Vagina (tissue), 2 donors: ENCODE measurements around the gene CACNB2. TPM values are rescaled to one million over a fixed set of nuclear protein-coding genes. Genes with fewer than 3 reads are reported as not detected.
"Not testable (repeated sequence)": the region's sequence is repeated elsewhere in the genome, so short reads cannot be mapped to it uniquely, and the experiment has no call there.

Experiments used
- DNase-seq, 2 donors: peaks; one replicate each; pipeline ENCODE4 v3.0.0-alpha.2; 2017; ENCODE audit errors: extremely low spot score in 2 of 2
- H3K27ac ChIP-seq: fragments of 200-600 bp; sonication (generic); one replicate; pipeline ENCODE4 v1.5.1; 2019
- H3K27me3 ChIP-seq: fragments of 200-600 bp; sonication (generic); one replicate; pipeline ENCODE4 v1.5.1; 2019
- H3K36me3 ChIP-seq, 2 donors: fragments of 200-600 bp; sonication (generic); one replicate each; pipeline ENCODE4 v1.5.1; 2017 to 2019
- H3K4me1 ChIP-seq: fragments of 200-600 bp; sonication (generic); one replicate; pipeline ENCODE4 v1.5.1; 2019
- H3K4me3 ChIP-seq, 2 donors: fragments of 200-600 bp; sonication (generic); 1 replicate in 1 of 2; 2 replicates in 1 of 2; pipeline ENCODE4 v1.5.1; 2016 to 2019
- H3K9me3 ChIP-seq: fragments of 200-600 bp; sonication (generic); one replicate; pipeline ENCODE4 v1.5.1; 2019
- POLR2A ChIP-seq, 2 donors: fragments of 450-650 bp; IDR thresholded peaks; one replicate each; pipeline ENCODE4 v1.6.1; 2017; ENCODE audit warnings: antibody characterized with exemption in 2 of 2, mild to moderate bottlenecking in 2 of 2, moderate library complexity in 2 of 2
- POLR2AphosphoS5 ChIP-seq, 2 donors: sonication (generic); formaldehyde crosslinking; IDR thresholded peaks; one replicate each; pipeline ENCODE4 v1.9.0; 2017; ENCODE audit warnings: antibody characterized with exemption in 2 of 2, mild to moderate bottlenecking in 2 of 2, low read depth in 1 of 2; ENCODE audit not compliant: insufficient read depth in 1 of 2
- intact Hi-C: fragments of 100-400 bp; cut with DNase I; formaldehyde crosslinking; loops from one replicate; pipeline ENCODE4 v1.15.1; 2023
- total RNA-seq: library from RNA; depleted of rRNA; stranded (reverse); fragments of >200 nt; gene quantifications from one replicate; pipeline ENCODE4 v1.2.3, GENCODE V29; 2016
- TF ChIP-seq, protein P1 (sequence below), 3 experiments: fragments of 450-650 bp in 2 of 3; fragments of 200-600 bp in 1 of 3; sonication (generic) in 1 of 3; IDR thresholded peaks; one replicate each; pipeline ENCODE4 v1.5.1; 2017 to 2019; ENCODE audit warnings: antibody characterized with exemption in 3 of 3, mild to moderate bottlenecking in 2 of 3, moderate library complexity in 2 of 3

The CACNB2 gene
- total RNA-seq, 1 donor from 2014 or later, result 12.8 TPM

DNA sequence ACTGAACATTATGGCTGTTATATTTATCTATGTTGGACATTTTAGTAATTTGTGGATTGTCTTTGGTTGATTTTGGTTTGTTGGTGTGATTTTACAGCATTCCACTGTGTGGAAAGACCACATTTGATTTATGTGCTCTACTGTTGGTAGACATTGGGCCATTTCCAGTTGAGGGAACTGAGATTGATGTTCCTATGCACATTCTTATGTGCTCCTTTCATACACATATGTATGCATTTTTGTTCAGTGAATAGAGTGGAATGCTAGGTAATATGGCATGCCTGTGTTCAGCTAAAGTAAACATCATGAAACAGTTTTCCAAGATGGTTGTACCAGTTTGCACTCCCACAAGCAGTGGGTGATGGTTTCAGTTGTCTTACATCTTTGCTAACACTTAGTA is 15.1 kb downstream of the CACNB2 start:
- no peaks in the 10 kb centered on the region for H3K9me3 ChIP-seq
- H3K27me3 ChIP-seq, result no peaks in the 10 kb centered on the region
- no peaks in the 10 kb centered on the region for H3K36me3 ChIP-seq
- no peak for TF ChIP-seq POLR2A (IDR thresholded peaks at IDR 0.05)
- TF ChIP-seq POLR2AphosphoS5 (IDR thresholded peaks at IDR 0.05; ENCODE audit: insufficient read depth in 1 of 2, low read depth in 1 of 2), result no peak
- TF ChIP-seq, protein P1, sequence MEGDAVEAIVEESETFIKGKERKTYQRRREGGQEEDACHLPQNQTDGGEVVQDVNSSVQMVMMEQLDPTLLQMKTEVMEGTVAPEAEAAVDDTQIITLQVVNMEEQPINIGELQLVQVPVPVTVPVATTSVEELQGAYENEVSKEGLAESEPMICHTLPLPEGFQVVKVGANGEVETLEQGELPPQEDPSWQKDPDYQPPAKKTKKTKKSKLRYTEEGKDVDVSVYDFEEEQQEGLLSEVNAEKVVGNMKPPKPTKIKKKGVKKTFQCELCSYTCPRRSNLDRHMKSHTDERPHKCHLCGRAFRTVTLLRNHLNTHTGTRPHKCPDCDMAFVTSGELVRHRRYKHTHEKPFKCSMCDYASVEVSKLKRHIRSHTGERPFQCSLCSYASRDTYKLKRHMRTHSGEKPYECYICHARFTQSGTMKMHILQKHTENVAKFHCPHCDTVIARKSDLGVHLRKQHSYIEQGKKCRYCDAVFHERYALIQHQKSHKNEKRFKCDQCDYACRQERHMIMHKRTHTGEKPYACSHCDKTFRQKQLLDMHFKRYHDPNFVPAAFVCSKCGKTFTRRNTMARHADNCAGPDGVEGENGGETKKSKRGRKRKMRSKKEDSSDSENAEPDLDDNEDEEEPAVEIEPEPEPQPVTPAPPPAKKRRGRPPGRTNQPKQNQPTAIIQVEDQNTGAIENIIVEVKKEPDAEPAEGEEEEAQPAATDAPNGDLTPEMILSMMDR (IDR thresholded peaks at IDR 0.05), result no peak
- no peak for DNase-seq
- peaks cover 8% of the 10 kb centered on the region for H3K4me1 ChIP-seq
- H3K27ac ChIP-seq, result no peak overlapping the region
- intact Hi-C loops, result no loop called here
- H3K4me3 ChIP-seq, result no peak overlapping the region

DNA sequence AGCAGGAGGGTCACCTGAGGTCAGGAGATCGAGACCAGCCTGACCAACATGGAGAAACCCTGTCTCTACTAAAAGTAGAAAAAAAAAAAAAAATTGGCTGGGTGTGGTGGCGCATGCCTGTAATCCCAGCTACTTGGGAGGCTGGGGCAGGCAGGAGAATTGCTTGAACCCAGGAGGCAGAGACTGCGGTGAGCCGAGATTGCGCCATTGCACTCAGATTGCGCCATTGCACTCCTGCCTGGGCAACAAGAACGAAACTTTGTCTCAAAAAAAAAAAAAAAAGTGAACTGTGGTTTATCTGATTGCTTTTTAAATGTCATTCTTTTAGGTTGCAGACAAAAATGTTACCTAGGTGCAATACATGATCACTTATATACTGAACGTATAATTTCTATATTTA is 16.6 kb downstream of the CACNB2 start:
- H3K27me3 ChIP-seq, intact Hi-C loops, DNase-seq, H3K36me3 ChIP-seq, H3K9me3 ChIP-seq, H3K4me1 ChIP-seq, H3K27ac ChIP-seq, H3K4me3 ChIP-seq: not testable (repeated sequence)

DNA sequence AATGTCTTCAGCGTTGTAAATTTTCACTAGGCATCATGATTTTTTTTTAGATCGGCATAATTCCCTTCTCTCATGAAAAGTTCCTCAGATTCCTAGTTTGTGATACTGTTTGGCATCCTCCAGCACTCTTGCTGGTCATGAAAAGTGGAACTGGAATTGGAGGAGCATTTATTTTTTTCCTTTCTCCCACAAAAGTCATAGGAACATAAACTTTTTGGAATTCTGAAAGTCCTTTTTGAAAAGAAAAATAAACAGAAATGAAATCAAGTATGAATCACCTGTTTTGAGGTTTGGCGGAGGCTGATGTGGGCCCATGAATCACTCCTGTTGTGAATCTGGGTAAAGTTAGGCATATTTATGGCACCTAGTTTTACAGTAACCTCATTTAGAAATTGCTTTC is 17.7 kb downstream of the CACNB2 start:
- intact Hi-C loops, result no loop called here
- Histone ChIP-seq H3K27ac (no peak overlapping the region), H3K36me3 (no peaks in the 10 kb centered on the region), H3K27me3 (no peaks in the 10 kb centered on the region), H3K9me3 (no peaks in the 10 kb centered on the region), H3K4me3 (no peak overlapping the region), H3K4me1 (peaks cover 8% of the 10 kb centered on the region)
- TF ChIP-seq, protein P1 (IDR thresholded peaks at IDR 0.05), result no peak
- TF ChIP-seq POLR2A (IDR thresholded peaks at IDR 0.05), result no peak
- no peak for TF ChIP-seq POLR2AphosphoS5 (IDR thresholded peaks at IDR 0.05; ENCODE audit: insufficient read depth in 1 of 2, low read depth in 1 of 2)
- no peak for DNase-seq

DNA sequence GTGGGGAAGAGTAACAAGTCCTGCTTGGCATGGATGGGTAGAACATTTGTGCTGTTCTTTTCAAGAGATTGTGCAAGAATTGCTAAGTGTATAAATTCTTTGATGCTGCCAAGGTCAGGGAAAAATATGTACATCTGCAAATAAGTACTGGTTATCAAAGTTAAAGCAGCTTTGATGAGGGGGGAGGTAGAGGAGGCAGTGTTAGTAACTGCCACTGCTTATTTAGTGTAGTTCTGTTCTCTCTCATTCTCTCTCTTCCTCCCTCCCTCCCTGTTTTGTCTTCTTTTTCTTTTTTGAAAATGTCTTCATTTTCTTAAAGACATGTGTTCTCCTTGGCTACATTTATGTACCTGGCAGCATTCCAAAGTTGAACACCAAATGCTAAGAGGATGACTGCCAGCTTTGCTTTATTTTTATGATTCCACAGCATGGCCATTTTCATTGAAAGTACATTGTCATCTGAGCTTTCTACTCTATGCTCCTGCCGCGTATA is 18.6 kb downstream of the CACNB2 start:
- TF ChIP-seq POLR2A (IDR thresholded peaks at IDR 0.05) (no peak), POLR2AphosphoS5 (IDR thresholded peaks at IDR 0.05; ENCODE audit: insufficient read depth in 1 of 2, low read depth in 1 of 2) (no peak)
- TF ChIP-seq, protein P1 (IDR thresholded peaks at IDR 0.05), result no peak
- Histone ChIP-seq H3K4me1 (peaks cover 8% of the 10 kb centered on the region), H3K36me3 (no peaks in the 10 kb centered on the region), H3K27ac (no peak overlapping the region), H3K4me3 (no peak overlapping the region), H3K27me3 (no peaks in the 10 kb centered on the region), H3K9me3 (no peaks in the 10 kb centered on the region)
- intact Hi-C loops, result no loop called here
- no peak for DNase-seq

DNA sequence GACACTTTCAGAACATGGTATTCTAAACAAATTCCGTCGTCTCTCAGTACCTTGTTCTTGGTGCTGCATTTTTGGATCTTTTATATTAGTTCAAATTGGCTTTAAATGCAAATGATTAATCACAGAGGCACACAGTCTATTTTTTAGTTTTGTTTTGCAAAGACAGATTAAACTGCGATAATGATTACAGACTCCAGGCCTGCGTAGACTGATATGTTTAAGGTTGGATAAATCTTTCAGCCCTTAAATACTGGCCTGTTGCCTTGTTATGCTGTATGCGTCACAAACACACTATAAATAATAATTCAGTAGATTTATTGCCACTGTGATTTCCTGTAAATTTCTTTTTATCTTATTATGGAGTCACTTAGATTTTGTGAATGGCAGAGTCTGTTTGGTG is 19.3 kb downstream of the CACNB2 start:
- Histone ChIP-seq H3K4me3 (no peak overlapping the region), H3K9me3 (no peaks in the 10 kb centered on the region), H3K4me1 (peaks cover 8% of the 10 kb centered on the region), H3K36me3 (no peaks in the 10 kb centered on the region), H3K27ac (no peak overlapping the region), H3K27me3 (no peaks in the 10 kb centered on the region)
- TF ChIP-seq POLR2A (IDR thresholded peaks at IDR 0.05) (no peak), POLR2AphosphoS5 (IDR thresholded peaks at IDR 0.05; ENCODE audit: insufficient read depth in 1 of 2, low read depth in 1 of 2) (no peak)
- TF ChIP-seq, protein P1 (IDR thresholded peaks at IDR 0.05), result no peak
- DNase-seq, result no peak
- intact Hi-C loops, result no loop called here
